Left lung (tissue), 10 donors: Measurements from ENCODE around the gene ALDH9A1. TPM values are rescaled to one million over a fixed set of nuclear protein-coding genes. Genes with fewer than 3 reads are reported as not detected.

Experiments
- ATAC-seq: fragments of 200-7000 bp; cut with Tn5 transposase; one replicate; pipeline ENCODE4 v1.9.1; 2020; ENCODE audit warnings: moderate library complexity
- DNase-seq, 4 donors: peaks; one replicate each; pipeline ENCODE4 v3.0.0-alpha.2; 2013 to 2020
- H3K27ac ChIP-seq, 2 donors: fragments of 200-600 bp; sonication (generic) in 1 of 2; one replicate each; pipeline versions ENCODE4 v1.5.0 to v1.8.0; 2020 to 2021
- H3K27me3 ChIP-seq, 2 donors: fragments of 200-600 bp; sonication (generic) in 1 of 2; one replicate each; pipeline versions ENCODE4 v1.5.0 to v1.8.0; 2020 to 2021
- H3K36me3 ChIP-seq, 2 donors: fragments of 200-600 bp; sonication (generic) in 1 of 2; one replicate each; pipeline versions ENCODE4 v1.5.0 to v1.8.0; 2020 to 2021
- H3K4me1 ChIP-seq, 2 donors: fragments of 200-600 bp; one replicate each; pipeline ENCODE4 v1.8.0; 2021
- H3K4me3 ChIP-seq, 2 donors: fragments of 200-600 bp; sonication (generic) in 1 of 2; one replicate each; pipeline versions ENCODE4 v1.5.0 to v1.8.0; 2020 to 2021; ENCODE audit warnings: mild to moderate bottlenecking in 1 of 2
- H3K9me3 ChIP-seq, 2 donors: fragments of 200-600 bp; sonication (generic) in 1 of 2; one replicate each; pipeline versions ENCODE4 v1.5.0 to v1.8.0; 2020 to 2021
- intact Hi-C, 2 donors: fragments of 100-400 bp; cut with DNase I; formaldehyde crosslinking; loops; one replicate each; pipeline versions ENCODE4 v1.11.2 to v1.14.2; 2022
- polyA plus RNA-seq, 6 donors: library from polyadenylated mRNA; unstranded; fragments of 120-200 nt; gene quantifications; one replicate each; pipeline ENCODE4 v1.2.1, GENCODE V29; 2013; ENCODE audit not compliant: insufficient read length in 6 of 6
- total RNA-seq, 2 donors: library from RNA; stranded (reverse); fragmentation: NEBNext Ultra II Directional; extraction: Animal tissue kit (Norgen Biotek cat#: 25700); gene quantifications; one replicate each; pipeline ENCODE4 v1.2.1, GENCODE V29; 2021
- TF ChIP-seq, protein P1 (sequence below), 2 donors: fragments of 200-600 bp; sonication (generic) in 1 of 2; IDR thresholded peaks; one replicate each; pipeline versions ENCODE4 v1.5.0 to v1.8.0; 2021; ENCODE audit warnings: antibody characterized with exemption in 2 of 2
- donor health status: DM: no; HTN: yes; CAD: no.
- donor health status: DM: no; HTN: no; CAD: no.

ALDH9A1 gene
- total and polyA plus RNA-seq, 8 donors: 69.3 to 138 (median 107) TPM

DNA sequence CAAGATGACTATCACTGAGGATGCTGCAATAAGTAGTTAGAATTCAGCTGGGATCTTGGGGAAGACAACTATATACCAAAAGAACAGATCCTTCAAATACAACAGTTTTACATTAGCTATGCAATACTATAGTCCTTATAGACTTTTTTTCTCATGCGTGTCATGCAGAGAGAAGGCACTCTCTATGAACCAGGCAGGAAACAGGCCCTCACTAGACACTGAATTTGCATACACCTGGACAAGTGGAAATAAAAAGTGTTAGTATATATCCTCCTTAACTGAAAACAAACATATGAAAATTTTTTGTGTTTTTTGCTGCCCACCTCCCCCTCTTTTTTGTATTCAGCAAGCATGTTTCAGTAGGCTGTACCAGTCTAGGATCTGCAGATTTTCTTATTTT lies 40.4 kb upstream of the ALDH9A1 start:
- H3K36me3 ChIP-seq: peaks cover 0 to 74% of the 10 kb centered on the region in 2 donors
- intact Hi-C loops: no loop called here
- no peak for ATAC-seq

GRCh38 chr1:165737196-165737595 lies 38.8 kb upstream of the ALDH9A1 start:
- H3K27ac ChIP-seq: no peak overlapping the region
- H3K4me1 ChIP-seq: no peaks in the 10 kb centered on the region
- H3K4me3 ChIP-seq: no peak overlapping the region
- ATAC-seq: no peak
- TF ChIP-seq, protein P1, sequence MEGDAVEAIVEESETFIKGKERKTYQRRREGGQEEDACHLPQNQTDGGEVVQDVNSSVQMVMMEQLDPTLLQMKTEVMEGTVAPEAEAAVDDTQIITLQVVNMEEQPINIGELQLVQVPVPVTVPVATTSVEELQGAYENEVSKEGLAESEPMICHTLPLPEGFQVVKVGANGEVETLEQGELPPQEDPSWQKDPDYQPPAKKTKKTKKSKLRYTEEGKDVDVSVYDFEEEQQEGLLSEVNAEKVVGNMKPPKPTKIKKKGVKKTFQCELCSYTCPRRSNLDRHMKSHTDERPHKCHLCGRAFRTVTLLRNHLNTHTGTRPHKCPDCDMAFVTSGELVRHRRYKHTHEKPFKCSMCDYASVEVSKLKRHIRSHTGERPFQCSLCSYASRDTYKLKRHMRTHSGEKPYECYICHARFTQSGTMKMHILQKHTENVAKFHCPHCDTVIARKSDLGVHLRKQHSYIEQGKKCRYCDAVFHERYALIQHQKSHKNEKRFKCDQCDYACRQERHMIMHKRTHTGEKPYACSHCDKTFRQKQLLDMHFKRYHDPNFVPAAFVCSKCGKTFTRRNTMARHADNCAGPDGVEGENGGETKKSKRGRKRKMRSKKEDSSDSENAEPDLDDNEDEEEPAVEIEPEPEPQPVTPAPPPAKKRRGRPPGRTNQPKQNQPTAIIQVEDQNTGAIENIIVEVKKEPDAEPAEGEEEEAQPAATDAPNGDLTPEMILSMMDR (IDR thresholded peaks at IDR 0.05): no peak
- intact Hi-C loops: no loop called here
- H3K9me3 ChIP-seq: no peaks in the 10 kb centered on the region
- no peak for DNase-seq
- H3K27me3 ChIP-seq: no peaks in the 10 kb centered on the region
- peaks cover 0 to 62% of the 10 kb centered on the region in 2 donors for H3K36me3 ChIP-seq

More for the DNA sequence above, 40.4 kb upstream of the ALDH9A1 start:
- TF ChIP-seq, protein P1 (IDR thresholded peaks at IDR 0.05): no peak
- Histone ChIP-seq H3K9me3 (no peaks in the 10 kb centered on the region), H3K4me1 (no peaks in the 10 kb centered on the region), H3K4me3 (no peak overlapping the region), H3K27me3 (no peaks in the 10 kb centered on the region), H3K27ac (no peak overlapping the region)
- DNase-seq: no peak

DNA sequence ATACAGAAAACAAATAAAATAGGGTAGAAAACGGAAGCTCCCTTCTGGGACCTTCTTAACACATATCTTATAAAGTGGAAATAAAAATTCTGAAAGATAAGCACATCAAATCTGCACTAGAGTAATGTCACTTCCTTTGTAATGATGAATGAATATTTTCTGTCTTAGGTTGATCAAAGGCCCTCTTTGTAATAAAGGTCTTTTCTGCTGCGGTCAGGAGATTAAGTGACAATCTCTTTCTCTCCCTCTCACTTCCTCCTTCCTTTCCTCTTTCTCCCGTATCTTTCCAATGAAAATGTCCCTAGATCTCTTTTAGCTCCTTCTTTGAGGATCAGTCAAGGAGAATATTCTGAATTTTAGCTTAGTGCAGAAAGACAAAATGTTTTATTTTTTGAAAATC lies 36.5 kb upstream of the ALDH9A1 start:
- intact Hi-C loops: no loop called here
- Histone ChIP-seq H3K4me3 (no peak overlapping the region), H3K27ac (no peak overlapping the region), H3K4me1 (no peaks in the 10 kb centered on the region), H3K36me3 (peaks cover 0 to 52% of the 10 kb centered on the region in 2 donors), H3K9me3 (no peaks in the 10 kb centered on the region), H3K27me3 (no peaks in the 10 kb centered on the region)
- no peak for DNase-seq
- ATAC-seq: no peak
- TF ChIP-seq, protein P1 (IDR thresholded peaks at IDR 0.05): no peak

- DNase-seq (no peak), ATAC-seq (no peak)
- H3K36me3 ChIP-seq: peaks cover 0 to 48% of the 10 kb centered on the region in 2 donors
- no peaks in the 10 kb centered on the region for H3K9me3 ChIP-seq
- H3K27me3 ChIP-seq: no peaks in the 10 kb centered on the region
- intact Hi-C loops: no loop called here
- no peak overlapping the region for H3K4me3 ChIP-seq
- H3K4me1 ChIP-seq: no peaks in the 10 kb centered on the region
- no peak overlapping the region for H3K27ac ChIP-seq
- TF ChIP-seq, protein P1 (IDR thresholded peaks at IDR 0.05): no peak
Measured at GRCh38 chr1:165726841-165727240, 28.5 kb upstream of the ALDH9A1 start.

DNA sequence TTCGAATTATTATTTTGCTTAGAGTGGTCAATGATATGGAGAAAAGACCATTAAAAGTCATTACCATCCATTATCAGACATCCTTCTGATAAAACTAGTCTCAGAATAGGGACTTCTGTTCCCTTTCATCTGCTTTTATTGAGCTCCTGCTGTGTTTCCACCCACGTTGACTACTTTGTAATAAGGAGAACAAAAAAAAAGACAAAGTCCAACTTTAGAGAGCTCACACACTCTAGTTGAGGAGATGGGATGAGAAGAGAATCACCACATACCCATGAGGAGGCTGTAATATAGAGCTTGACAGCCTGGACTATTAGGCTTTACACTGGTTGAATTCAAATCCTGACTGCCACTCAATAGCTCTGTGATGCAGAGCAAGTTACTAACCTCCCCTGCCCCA lies 27.8 kb upstream of the ALDH9A1 start:
- TF ChIP-seq, protein P1 (IDR thresholded peaks at IDR 0.05): no peak
- H3K4me3 ChIP-seq: no peak overlapping the region
- H3K27ac ChIP-seq: no peak overlapping the region
- H3K9me3 ChIP-seq: no peaks in the 10 kb centered on the region
- H3K4me1 ChIP-seq: no peaks in the 10 kb centered on the region
- H3K36me3 ChIP-seq: peaks cover 0 to 42% of the 10 kb centered on the region in 2 donors
- no peaks in the 10 kb centered on the region for H3K27me3 ChIP-seq
- ATAC-seq (no peak), DNase-seq (no peak)
- intact Hi-C loops: no loop called here
